GM18517 (cell line): ENCODE data around the gene ABHD17A.

Experiments used
- ATAC-seq: cut with Tn5 transposase; IDR thresholded peaks from one replicate; pipeline ENCODE4 v1.9.1; 2021; ENCODE audit warnings: mild to moderate bottlenecking, moderate library complexity; ENCODE audit not compliant: unreplicated experiment

ABHD17A gene

DNA sequence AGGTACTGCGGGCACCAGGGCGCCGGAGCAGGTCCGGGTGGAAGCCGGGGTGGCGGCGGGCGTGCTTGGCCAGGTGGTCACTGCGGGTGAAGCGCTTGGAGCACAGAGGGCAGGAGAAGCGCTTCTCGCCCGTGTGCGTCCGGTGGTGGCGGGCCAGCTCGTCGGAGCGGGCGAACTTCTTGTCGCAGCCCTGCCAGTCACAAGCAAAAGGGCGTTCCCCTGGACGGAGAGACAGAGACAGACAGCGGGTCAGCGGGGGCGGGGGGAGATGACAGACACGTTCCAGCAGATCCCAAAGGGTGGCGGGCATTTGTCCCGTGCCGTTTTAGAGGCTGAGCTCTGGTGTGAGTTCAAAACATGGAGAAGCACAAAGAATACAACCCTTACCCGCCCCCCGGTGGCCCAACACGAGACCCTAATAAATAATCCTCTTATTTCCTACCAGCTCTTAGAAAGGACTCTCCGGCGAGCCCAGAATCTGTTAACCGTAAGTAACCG, 30.7 kb downstream of the ABHD17A start:
- ATAC-seq, result no peak

DNA sequence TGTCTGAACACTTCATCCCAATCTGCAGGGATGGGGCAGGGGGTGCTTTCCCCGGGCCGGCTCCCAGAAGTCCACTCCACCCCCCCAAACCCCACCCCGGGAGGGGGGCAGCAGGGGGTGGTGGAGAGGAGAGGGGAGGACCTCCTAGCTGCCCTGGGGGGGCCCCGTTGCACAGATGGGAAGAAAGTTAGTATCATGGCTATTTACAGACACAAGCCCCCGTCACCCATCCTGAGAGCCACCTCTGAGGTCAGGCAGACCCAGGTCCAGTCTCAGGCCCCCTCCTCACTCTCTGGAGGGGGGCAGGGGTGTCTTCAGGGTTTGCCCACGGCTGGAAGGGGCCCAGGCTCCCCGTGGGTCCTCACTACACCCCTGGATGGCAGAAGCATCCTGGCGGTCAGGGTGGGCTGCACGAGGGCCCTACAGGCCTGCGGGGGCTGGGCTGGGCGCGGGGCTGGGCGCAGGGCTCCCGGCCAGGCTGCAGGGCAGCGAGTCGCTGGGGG, 31.2 kb downstream of the ABHD17A start:
- ATAC-seq, result no peak

DNA sequence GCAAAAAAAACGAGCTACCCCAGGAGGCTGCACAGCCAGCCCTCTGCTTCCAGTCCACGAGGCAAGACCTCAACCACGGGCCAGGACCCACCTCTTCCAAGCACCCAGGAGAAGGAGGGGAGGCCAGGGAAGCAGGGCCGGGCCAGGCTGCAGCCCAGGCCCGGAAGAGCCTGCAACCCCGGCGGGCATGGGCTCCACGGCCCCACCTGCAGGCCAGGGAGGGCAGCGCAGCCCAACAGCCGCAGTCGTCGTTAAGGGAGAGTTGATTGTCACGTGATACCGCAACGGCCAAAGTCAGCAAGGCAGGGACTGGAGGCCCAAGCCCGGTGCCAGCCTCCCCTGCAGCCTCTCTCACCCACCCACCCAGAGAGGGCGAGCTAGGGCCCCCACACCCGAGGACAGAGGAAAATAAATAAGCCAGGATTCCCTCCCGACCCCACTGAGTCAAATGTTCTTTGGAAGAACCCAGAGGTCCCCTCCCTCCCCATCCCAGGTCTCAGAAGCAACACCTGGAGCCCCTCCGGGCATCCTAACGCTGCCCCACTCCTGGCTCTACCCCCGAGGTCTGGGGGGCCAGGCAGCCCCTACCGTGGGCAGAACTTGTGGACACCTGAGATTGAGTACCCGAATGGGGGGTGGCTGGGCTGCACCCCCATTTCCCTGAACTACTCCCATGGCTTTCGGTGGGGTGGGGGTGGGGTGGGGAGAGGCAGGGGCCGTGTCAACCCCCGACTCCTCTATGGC, 31.8 kb downstream of the ABHD17A start:
- no peak for ATAC-seq

DNA sequence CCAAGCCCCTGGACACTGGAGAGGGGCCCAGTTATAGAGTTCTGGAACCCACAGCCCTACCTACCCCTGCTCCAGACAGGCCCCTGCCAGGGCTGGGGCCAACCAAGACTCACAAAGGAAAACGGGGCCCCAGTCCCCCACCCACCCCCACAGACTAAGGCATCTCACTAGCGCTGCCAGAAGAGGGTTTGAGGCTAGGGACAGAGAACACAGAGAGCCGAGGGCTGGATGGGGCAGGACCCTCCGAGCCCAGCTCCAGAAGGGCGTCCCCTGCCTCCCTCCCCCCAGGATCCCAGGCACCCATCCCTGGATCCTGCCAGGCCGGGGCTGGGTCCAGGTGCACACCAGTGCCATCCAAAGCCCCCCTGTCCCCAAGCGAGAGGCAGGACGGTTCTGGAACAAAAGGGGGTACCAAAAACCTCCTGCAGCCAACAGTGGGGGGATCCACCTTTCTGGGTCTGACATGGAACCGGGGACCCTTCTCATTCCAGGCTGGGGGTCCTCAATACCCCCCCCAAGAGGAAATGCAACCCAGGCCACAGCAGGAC, 32.6 kb downstream of the ABHD17A start:
- ATAC-seq, result no peak

- ATAC-seq, result no peak
Observed at GRCh38 chr19:1851654-1852580, 33.4 kb downstream of the ABHD17A start.

DNA sequence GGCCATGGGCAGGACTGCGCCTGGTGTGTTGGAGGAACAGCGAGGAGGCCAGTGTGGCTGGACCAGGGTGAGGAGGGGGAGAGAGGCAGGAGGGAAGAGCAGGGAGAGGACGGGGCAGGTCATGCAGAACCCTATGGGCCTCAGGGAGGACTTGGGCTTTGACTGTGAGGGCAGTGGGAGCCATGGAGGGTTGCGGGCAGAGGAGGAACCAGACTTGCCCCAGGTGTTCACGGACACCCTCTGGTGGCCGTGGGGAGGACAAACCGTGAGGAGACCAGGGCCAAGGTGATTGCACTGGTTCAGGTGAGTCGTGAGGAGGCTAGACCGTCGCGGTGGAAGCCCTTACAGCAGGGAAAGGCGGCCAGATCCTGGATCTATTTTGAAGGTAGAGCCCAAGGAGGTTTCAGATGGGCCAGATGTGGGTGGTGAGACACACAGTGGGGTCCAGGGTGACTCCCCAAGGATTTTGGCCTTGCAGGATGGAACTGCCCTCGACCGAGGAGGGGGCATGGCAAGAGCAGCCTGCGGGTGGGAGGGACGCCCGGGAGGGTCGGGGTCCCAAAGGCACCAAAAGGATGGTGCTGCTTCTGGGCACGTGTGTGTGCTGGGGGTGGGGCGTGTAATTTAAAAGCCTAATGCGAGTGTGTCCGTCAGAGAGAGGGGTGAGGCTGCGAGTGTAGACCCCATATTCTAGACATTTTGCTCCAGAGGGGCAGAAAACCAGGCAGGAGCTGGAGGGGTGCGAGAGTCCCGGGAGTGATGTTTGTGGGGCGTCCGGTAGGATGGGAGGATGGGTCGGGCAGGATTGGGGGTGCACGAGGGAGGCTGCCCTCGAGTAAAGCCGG, 34.3 kb downstream of the ABHD17A start:
- no peak for ATAC-seq

- ATAC-seq, result no peak
Observed at GRCh38 chr19:1849886-1850398, 35.4 kb downstream of the ABHD17A start.

DNA sequence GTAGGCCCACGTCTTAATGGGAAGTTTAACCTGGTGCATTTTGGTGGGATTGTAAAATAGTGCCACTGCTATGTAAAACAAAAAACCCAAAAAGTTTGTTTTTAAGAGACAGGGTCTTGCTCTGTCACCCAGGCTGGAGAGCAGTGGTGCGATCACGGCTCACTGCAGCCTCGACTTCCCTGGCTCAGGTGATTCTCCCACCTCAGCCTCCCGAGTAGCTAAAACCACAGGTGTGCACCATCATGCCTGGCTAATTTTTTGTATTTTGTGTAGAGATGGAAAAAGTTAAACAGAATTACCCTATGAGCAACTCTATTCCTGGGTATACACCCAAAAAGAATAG, 36.2 kb downstream of the ABHD17A start:
- ATAC-seq, result no peak

DNA sequence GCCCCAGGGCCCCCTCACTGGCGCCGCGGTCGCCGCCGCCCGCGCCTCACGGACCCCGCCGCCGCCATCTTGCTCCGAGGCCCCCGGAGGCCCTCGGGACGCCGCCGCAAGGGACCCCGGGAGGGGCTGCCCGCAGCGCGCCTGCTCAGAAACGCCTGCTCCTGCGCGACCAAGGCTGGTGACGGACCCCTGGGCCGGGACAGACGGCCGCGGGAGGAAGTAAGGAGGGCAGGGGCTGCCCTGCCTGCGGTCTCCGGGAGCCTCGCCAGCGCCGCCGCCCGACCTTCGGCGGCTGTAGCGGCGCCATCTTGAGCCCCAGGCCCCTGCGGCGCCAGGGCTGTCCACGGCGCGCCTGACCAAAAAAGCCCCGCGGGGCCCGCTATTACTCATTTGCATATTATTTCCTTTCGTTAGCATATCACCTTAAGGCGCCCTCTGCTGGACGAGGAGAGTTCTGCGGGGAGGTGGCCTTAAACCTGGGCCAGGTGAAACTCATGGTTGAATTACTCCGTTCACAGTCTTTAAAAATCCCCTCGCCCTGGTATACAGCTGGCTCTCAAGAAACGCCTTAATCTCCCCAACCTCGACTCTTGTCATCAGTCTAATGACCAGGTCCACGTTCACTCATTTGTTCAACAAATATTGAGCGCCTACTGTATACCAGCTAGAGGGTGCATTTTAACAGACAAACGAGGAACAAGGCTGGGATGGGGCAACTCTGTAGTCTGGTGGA, 36.7 kb downstream of the ABHD17A start, which contains the start of gene REXO1:
Gene REXO1 (minus strand): TSS at position 85 of the 733 bp plus-strand sequence. CDS start 125 bp downstream, outside the sequence.
- ATAC-seq, result peak; percentile 75

- ATAC-seq, result peak; percentile 19
Observed at GRCh38 chr19:1847684-1848398, 37.5 kb downstream of the ABHD17A start.

DNA sequence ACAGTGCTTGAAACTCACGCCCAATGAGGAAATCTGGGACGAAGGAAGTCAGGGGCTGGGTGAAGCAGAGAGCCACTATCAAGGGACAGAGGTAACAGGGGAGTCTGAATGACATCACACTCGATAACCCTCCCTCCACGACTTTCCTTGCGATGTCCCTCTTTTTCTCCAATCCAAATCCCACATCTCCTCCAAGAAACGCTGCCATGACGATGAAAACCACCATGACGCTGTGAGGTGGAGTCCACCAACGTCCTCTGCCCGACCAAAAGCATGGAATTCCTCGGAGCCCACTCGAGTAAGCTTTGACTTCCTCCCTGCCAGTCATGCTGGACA, 38.0 kb downstream of the ABHD17A start:
- no peak for ATAC-seq

- no peak for ATAC-seq
Observed at GRCh38 chr19:1846517-1847204, 38.6 kb downstream of the ABHD17A start.

DNA sequence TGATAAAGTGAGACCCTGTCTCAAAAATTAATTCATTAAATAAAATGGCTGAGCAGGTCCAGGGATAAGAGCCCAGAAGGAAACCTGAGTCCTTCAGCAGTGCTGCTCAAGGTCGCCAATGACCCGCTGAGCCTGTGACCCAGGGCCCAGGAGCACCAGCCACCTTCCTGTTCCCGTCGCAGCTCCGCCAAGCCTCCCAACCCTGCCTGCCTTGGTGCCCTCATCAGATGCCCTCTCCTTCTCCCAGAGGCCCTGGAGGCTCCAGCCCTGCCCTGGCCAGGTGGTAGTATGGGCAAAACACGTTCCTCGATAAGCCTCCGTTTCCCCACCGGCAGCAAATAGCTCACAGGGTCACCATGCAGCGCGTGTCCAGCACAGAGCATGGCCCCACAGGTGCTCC, 39.7 kb downstream of the ABHD17A start:
- no peak for ATAC-seq

DNA sequence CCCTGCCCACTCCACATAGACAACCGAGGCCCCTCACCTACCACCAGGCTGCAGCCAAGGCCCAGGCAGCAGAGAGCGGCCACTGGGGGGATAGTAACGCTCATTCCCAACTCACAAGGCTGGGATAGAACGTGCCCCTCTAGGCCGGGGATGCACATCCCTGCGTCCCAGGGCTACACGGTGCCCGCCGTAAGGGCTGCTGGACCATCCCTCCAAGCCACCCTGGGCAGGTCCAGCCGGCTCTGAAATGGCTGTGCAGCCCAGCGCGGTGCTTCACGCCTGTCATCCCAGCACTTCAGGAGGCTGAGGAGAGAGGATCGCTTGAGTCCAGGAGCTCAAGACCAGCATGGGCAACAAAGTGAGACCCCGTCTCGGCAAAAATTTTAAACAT, 40.2 kb downstream of the ABHD17A start:
- ATAC-seq, result no peak

DNA sequence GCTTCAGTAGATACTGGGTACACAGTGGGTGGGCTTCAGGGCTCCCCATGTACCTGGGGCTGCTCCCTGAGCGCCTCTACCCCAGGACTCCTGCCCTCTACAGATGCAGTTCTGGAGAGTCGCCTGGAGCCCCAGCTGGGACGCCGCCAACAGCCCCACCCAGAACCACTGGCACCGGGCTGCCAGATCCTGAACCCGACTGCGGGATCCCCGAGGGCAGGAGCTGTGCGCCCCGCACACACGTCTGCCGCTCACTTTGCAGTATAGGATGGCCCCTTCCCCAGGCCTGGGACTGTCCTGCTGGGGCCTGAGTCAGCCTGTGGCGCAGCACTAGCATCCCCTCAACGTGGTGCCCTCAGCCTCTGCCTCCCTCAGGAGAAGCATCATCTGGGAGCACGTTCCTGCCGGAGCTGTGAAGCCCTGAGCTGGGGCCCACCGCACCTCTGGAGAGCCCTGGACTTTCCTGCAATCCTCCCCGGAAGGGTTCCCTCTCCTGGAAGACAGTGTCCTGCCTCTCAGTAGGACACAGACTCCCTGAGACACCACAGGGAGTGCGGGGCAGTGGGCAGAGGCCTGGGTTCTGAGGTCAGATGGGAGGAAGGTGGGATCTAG, 40.7 kb downstream of the ABHD17A start:
- no peak for ATAC-seq

DNA sequence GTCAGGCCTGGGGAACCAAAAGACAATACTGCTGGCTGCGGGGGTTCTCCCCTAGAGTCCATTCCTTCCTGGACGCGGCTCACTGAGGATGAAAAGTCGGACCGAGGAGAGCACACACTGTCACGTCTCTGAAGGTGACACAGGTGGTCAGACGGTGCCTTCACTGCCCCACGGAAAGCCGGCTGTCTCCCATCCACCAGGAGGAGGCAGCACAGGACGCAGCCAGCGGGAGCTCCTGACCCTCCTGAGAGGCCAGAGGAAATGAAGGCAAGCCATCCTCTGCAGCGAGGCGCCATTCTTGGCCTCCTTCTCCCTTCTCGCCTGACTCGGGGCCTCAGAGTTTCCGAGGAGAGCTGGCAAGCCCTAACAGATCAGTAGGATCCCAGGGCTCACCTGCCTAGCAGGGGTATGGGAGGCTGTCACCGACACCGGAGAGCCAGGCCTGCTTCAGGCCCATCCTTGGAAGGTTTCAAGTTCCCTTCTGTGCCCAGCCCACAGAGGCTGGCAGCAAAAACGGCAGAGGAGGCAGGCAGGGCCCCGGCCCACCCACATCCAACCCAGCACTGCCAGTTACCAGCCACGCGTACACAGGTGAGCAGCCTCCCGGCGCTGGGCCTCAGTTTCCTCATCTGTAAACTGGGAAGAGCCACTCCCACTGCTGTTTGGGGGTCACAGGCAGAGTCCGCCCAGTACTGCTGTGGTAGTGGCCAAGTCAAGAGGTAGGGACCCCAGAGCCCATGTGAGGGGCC, 41.5 kb downstream of the ABHD17A start:
- ATAC-seq, result no peak

GRCh38 chr19:1843116-1843515, 42.2 kb downstream of the ABHD17A start:
- no peak for ATAC-seq
